Ecto neural progenitor cell (in vitro differentiated cells): ENCODE results near the gene FNDC3B.

Experiments used
- DNase-seq: peaks from one replicate; pipeline ENCODE4 v3.0.0-alpha.2; 2018; ENCODE audit warnings: low spot score

The FNDC3B gene

GRCh38 chr3:172151651-172152649 lies 112.6 kb downstream of the FNDC3B start:
- no peak for DNase-seq

- DNase-seq = no peak
These were observed 113.5 kb downstream of the FNDC3B start for GRCh38 chr3:172152874-172153273.

DNA sequence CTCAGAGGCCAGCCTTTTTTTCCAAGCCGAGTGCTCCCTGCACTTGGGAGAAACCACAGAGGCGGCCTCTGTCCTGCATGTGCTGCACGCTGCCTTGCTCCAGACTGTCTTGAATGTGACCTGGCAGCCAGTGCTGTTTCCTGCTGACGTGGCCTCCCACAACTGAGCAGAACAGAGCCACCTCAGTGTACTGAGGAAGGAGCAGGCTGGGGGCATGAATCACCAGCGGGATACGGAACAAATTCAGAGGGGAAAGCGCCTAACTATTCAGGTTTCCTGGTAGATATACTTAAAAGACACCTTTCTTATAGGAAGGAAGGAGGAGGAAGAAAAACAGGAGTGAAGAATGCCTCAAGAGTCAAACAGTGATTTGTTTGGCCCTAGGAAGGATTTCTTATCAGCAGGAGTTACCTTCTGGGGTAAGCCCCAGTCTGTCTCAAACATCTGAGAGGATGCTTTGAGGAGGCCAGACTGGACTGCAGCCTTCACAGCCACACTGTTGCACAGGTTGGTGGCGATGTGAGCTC lies 114.0 kb downstream of the FNDC3B start:
- DNase-seq = no peak

- DNase-seq = no peak
These were observed 115.6 kb downstream of the FNDC3B start for GRCh38 chr3:172154768-172155664.

GRCh38 chr3:172155897-172156585 lies 116.7 kb downstream of the FNDC3B start:
- no peak for DNase-seq

DNA sequence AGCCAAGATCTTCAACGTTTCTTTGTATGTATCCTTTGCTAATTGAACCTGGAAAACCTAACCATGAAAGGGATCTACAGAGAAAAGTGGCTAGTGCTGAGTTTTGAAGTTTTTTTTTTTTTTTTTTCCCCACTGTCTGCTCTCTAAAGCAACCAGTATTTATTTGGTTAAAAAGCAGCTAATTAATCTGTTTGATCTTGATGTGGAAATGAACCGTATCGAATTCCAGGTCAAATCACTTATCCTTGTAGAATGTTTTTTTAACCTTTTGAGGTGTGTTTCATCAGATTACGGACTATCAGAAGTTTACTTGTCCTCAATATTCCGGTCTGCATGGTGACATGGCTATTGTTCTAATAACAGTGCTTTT lies 117.2 kb downstream of the FNDC3B start:
- no peak for DNase-seq

- no peak for DNase-seq
These were observed 118.3 kb downstream of the FNDC3B start for GRCh38 chr3:172157564-172158258.

DNA sequence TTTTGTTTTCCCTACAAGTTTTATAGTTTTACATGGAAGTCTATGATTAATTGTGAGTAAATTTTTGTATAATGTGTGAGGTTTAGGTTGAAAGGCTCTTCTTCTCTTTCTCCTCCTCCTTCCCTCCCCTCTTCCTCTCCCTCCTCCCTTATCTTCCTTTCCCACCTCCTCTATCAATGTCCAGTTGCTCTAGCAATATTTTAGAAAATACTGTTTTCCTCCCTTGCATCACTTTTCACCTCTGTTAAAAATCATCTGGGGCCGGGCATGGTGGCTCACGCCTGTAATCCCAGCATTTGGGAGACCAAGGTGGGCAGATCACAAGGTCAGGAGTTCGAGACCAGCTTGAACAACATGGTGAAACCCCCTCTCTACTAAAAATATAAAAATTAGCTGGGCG lies 119.4 kb downstream of the FNDC3B start:
- no peak for DNase-seq

DNA sequence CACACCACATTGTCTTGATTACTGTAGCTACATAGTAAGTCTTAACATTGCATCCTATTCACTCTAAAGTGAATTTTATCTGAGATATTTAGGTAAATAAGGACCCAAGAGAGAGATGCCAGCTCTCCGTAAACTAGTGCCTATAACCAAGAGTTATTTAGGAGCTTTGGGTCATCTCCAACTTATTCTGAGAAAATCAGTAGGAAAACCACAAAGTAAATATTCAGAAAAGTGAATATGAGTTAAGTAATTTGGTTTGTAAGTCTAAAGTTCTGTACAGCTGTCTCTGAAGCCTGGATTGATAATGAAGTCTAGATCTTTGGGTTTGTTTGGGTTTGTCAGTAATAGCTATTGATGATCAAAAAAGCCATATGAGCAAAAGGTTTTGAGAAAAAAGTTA lies 120.0 kb downstream of the FNDC3B start:
- no peak for DNase-seq

GRCh38 chr3:172159962-172160538 lies 120.7 kb downstream of the FNDC3B start:
- no peak for DNase-seq

DNA sequence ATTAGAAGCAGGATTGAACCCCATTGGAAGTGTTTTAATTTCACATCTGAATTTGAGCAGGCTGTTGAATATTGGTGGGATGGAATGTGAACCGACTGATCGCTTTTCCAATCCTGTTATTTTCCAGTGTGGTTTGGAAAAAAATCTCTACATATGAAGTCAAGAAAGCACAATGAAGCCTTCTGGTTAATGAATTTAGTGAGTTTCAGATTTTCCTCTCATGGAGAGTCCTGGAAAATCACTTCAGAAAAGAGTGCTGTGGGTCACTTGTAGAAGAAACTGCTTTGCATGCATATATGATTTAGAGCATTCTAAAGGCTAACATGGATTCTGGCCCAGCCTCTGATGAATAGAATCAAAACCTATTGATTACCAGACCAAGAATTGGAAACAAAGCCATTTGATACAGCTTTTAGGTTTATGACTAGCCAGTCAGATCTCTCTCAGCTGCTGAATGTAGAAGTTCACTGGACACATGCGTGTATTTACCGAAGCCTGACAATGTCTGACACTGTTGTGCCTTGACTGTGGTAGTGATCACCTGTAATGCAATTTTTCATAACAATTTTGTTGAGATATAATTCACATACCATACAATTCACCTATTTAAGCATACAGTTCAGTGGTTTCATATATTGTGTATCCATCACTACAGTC lies 121.9 kb downstream of the FNDC3B start:
- DNase-seq = no peak

DNA sequence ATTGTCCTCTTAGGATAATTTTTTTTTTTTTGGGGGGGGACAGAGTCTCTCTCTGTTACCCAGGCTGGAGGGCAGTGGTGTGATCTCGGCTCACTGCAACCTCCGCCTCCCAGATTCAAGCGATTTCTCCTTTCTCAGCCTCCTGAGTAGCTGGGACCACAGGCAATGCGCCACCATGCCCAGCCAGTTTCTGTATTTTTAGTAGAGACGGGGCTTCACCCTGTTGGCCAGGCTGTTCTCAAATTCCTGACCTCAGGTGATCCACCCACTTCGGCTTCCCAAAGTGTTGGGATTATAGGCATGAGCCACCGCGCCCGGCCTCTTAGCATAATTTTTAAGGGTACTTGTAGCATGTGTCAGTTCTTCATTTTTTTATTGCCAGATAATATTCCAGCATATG lies 122.6 kb downstream of the FNDC3B start:
- DNase-seq = no peak

DNA sequence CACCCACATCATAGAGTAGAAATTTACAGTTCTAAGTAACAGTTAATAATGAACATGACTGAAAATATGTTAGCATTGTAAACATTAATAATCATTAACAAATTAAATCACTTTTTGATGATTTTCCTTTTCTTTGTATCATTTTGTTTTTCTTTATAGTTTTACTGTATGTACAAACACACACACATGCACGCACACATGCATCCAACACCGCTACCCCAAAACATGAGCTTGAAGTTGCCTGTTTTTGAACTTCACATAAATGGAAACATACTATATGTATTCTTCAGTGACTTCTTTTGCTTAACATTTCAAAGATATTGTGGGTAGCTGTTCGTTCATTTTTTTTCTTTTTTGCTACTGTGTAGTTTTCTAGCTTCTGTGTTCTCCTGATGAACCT lies 123.9 kb downstream of the FNDC3B start:
- no peak for DNase-seq

GRCh38 chr3:172164620-172165362 lies 125.4 kb downstream of the FNDC3B start:
- DNase-seq = no peak

GRCh38 chr3:172166261-172166660 lies 126.9 kb downstream of the FNDC3B start:
- DNase-seq = no peak

DNA sequence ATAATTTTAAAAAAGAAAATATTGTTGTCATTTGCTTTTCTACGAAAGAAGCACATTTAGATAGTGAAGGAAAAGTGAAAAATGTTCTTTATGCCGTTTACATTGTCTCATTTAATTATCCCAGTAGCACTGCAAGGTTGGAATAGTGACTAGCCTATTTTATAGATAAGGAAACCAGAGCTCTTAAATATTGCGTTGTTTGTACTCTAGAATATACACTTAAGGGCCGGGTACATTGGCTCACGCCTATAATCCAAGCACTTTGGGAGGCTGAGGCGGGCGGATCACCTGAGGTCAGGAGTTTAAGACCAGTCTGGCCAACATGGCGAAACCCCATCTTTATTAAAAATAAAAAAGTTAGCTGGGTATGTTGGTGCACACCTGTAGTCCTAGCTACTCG lies 127.5 kb downstream of the FNDC3B start:
- no peak for DNase-seq

GRCh38 chr3:172167892-172168648 lies 128.7 kb downstream of the FNDC3B start:
- DNase-seq = no peak

DNA sequence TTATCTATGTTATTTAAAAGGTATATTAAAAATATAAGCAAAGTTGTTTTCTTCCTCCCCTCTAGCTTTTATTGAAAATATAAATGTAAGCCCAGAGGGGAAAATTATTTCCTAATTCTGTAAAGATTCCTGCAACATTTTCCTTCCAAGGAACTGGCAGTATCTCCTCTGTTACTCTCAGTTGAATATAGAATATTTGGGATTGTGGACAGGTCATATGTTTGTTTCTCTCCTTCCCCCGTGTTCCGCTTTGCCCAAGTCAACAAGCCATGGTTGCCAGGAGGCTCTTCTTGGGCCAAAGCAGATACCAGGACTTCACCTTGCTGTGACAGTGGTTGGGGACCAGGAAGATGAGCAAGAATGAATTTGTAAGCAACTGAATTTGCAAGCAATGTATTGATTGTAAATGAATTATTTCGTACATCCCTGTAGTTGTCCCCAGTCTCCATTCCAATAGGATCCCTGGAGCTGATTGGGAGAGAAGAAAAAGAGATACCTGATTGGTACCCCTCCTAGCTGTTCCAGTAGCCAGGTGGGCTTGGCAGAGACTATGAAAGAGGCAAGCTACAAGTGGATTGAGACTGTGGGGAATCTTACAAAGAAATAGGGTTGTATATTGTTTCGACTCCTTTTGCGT lies 130.8 kb downstream of the FNDC3B start:
- DNase-seq = no peak
